DOHH2 (cell line): ENCODE results near the gene TMEM258.
A peak's percentile ranks its signal among the peaks of the same experiment; 100 is the strongest.

Experiments used
- H3F3A ChIP-seq: fragments of 200-600 bp; sonication (generic), shearing (Covaris generic); 2 replicates; pipeline ENCODE4 v1.6.0; 2016; ENCODE audit warnings: antibody characterized with exemption, mild to moderate bottlenecking; ENCODE audit not compliant: control insufficient read depth, insufficient read depth
- H3K27ac ChIP-seq: fragments of 200-600 bp; sonication (generic); 2 replicates; pipeline ENCODE4 v1.5.1; 2014; ENCODE audit warnings: low read depth, mild to moderate bottlenecking, low read length, moderate library complexity
- H3K27me3 ChIP-seq: fragments of 200-600 bp; sonication (generic); 2 replicates; pipeline ENCODE4 v1.6.1; 2014; ENCODE audit warnings: mild to moderate bottlenecking, low read length, mixed read lengths; ENCODE audit not compliant: control insufficient read depth
- H3K36me3 ChIP-seq: fragments of 200-600 bp; sonication (generic); 2 replicates; pipeline ENCODE4 v1.6.1; 2014; ENCODE audit warnings: mild to moderate bottlenecking, low read length, moderate library complexity, mixed read lengths; ENCODE audit not compliant: control insufficient read depth
- H3K4me1 ChIP-seq: fragments of 200-600 bp; sonication (generic); 2 replicates; pipeline ENCODE4 v1.6.1; 2014; ENCODE audit warnings: mild to moderate bottlenecking, low read length, mixed read lengths; ENCODE audit not compliant: control insufficient read depth
- H3K4me2 ChIP-seq: fragments of 200-600 bp; sonication (generic); 2 replicates; pipeline ENCODE4 v1.6.0; 2014; ENCODE audit warnings: mild to moderate bottlenecking, low read length, moderate library complexity
- H3K4me3 ChIP-seq: fragments of 200-600 bp; sonication (generic); 2 replicates; pipeline ENCODE4 v1.5.1; 2014; ENCODE audit warnings: mild to moderate bottlenecking, low read length, mixed read lengths
- H3K79me2 ChIP-seq: fragments of 200-600 bp; sonication (generic); 2 replicates; pipeline ENCODE4 v1.6.1; 2014; ENCODE audit warnings: mild to moderate bottlenecking, low read length, mixed read lengths; ENCODE audit not compliant: control insufficient read depth
- H3K9me2 ChIP-seq: fragments of 200-600 bp; sonication (generic); replicated peaks from 2 replicates; pipeline ENCODE4 v1.6.1; 2014; ENCODE audit warnings: mild to moderate bottlenecking, low read length, mixed read lengths; ENCODE audit not compliant: control insufficient read depth
- H3K9me3 ChIP-seq: fragments of 200-600 bp; sonication (generic); 2 replicates; pipeline ENCODE4 v1.6.1; 2014; ENCODE audit warnings: antibody characterized with exemption, low read length, mixed read lengths; ENCODE audit not compliant: control insufficient read depth, insufficient read depth
- H4K20me1 ChIP-seq: fragments of 200-600 bp; sonication (generic); 2 replicates; pipeline ENCODE4 v1.6.0; 2014; ENCODE audit warnings: low read depth, mild to moderate bottlenecking, antibody characterized with exemption, low read length, moderate library complexity; ENCODE audit not compliant: control insufficient read depth, insufficient read depth
- CTCF ChIP-seq: fragments of 200-600 bp; sonication (generic); IDR thresholded peaks from one replicate; pipeline ENCODE4 v1.5.1; 2014; ENCODE audit warnings: antibody characterized with exemption, mild to moderate bottlenecking, low read depth, low read length; ENCODE audit not compliant: poor library complexity, severe bottlenecking
- EZH2phosphoT487 ChIP-seq: fragments of 200-600 bp; sonication (generic); IDR thresholded peaks from 2 replicates; pipeline ENCODE4 v1.6.1; 2017; ENCODE audit warnings: borderline replicate concordance, mild to moderate bottlenecking, antibody characterized with exemption, low read length, moderate library complexity, mixed read lengths

The TMEM258 gene

GRCh38 chr11:61820174-61820573 lies 27.8 kb upstream of the TMEM258 start:
- no peak overlapping the region for H3K27ac ChIP-seq
- H3K9me2 ChIP-seq, result no peaks in the 10 kb centered on the region
- H4K20me1 ChIP-seq, result no peaks in the 10 kb centered on the region
- H3K4me1 ChIP-seq, result peaks cover 14% of the 10 kb centered on the region
- no peak overlapping the region for H3K4me3 ChIP-seq
- no peaks in the 10 kb centered on the region for H3K9me3 ChIP-seq
- no peaks in the 10 kb centered on the region for H3K27me3 ChIP-seq
- peaks cover 12% of the 10 kb centered on the region for H3K36me3 ChIP-seq
- TF ChIP-seq EZH2phosphoT487 (no peak), CTCF (no peak)
- H3K4me2 ChIP-seq, result no peak overlapping the region
- peaks cover 21% of the 10 kb centered on the region for H3F3A ChIP-seq
- peaks cover 19% of the 10 kb centered on the region for H3K79me2 ChIP-seq

- H3F3A ChIP-seq, result peaks cover 19% of the 10 kb centered on the region
Measured at GRCh38 chr11:61817471-61818202, 25.2 kb upstream of the TMEM258 start.

GRCh38 chr11:61816736-61817455 lies 24.5 kb upstream of the TMEM258 start, which contains the start of gene FADS1:
Gene FADS1 (minus strand): TSS chr11:61817003. CDS start chr11:61816929, 74 bp downstream.
- H3K4me2 ChIP-seq, result peak within 1 kb of the TSS; percentile 92
- no peaks in the 10 kb centered on the region for H3K27me3 ChIP-seq
- peak within 1 kb of the TSS; percentile 92 for H3K4me3 ChIP-seq
- H3K27ac ChIP-seq, result peak within 1 kb of the TSS; percentile 87
- H3K36me3 ChIP-seq, result peaks cover 42% of the 10 kb centered on the region
- H3K9me3 ChIP-seq, result no peaks in the 10 kb centered on the region
- TF ChIP-seq EZH2phosphoT487 (no peak), CTCF (peak; percentile 62)
- no peaks in the 10 kb centered on the region for H4K20me1 ChIP-seq
- no peaks in the 10 kb centered on the region for H3K9me2 ChIP-seq
- H3K4me1 ChIP-seq, result peaks cover 25% of the 10 kb centered on the region
- peaks cover 46% of the 10 kb centered on the region for H3K79me2 ChIP-seq
- H3F3A ChIP-seq, result peaks cover 19% of the 10 kb centered on the region

More at GRCh38 chr11:61817471-61818202, 25.2 kb upstream of the TMEM258 start:
- H3K4me3 ChIP-seq, result peak overlapping the region; percentile 92
- H3K36me3 ChIP-seq, result peaks cover 35% of the 10 kb centered on the region
- H3K27me3 ChIP-seq, result no peaks in the 10 kb centered on the region
- peaks cover 42% of the 10 kb centered on the region for H3K79me2 ChIP-seq
- H3K4me2 ChIP-seq, result peak overlapping the region; percentile 92
- no peaks in the 10 kb centered on the region for H3K9me3 ChIP-seq
- no peaks in the 10 kb centered on the region for H4K20me1 ChIP-seq
- H3K9me2 ChIP-seq, result no peaks in the 10 kb centered on the region
- peak overlapping the region; percentile 19 for H3K27ac ChIP-seq
- TF ChIP-seq CTCF, result no peak
- no peak for TF ChIP-seq EZH2phosphoT487
- H3K4me1 ChIP-seq, result peaks cover 25% of the 10 kb centered on the region
